Measurements from ENCODE around the gene BSG.

BSG gene

GRCh38 chr19:616062-616700 lies 43.8 kb downstream of the BSG start:
- Histone ChIP-seq H2BK12ac (ENCODE audit: low read length) (no peak overlapping the region), H3K4ac (ENCODE audit: low read depth, low read length) (no peak overlapping the region), H3K79me2 (ENCODE audit: control insufficient read depth, insufficient read depth, low read length, poor library complexity) (no peaks in the 10 kb centered on the region), H4K12ac (ENCODE audit: low read depth, low read length) (no peak overlapping the region), H2AFZ (ENCODE audit: insufficient read depth, low read length, poor library complexity) (no peak overlapping the region), H3K18ac (ENCODE audit: low read length) (no peak overlapping the region), H3K4me2 (ENCODE audit: low read length) (no peak overlapping the region), H3K27ac (ENCODE audit: low read depth, low read length) (no peak overlapping the region), H2BK120ac (ENCODE audit: insufficient read depth, low read length, poor library complexity) (no peak overlapping the region), H2BK5ac (ENCODE audit: low read depth, low read length, poor library complexity) (no peak overlapping the region), H2AK5ac (ENCODE audit: low read length) (no peak overlapping the region), H3K36me3 (ENCODE audit: control insufficient read depth in 1 of 2, insufficient read depth in 2 of 2, low read length in 2 of 2) (peaks cover 48 to 58% of the 10 kb centered on the region in 2 experiments), H3K9ac (ENCODE audit: low read length) (no peak overlapping the region), H3K79me1 (ENCODE audit: low read length) (no peaks in the 10 kb centered on the region), H3K9me3 (ENCODE audit: insufficient read depth, low read depth, low read length) (peaks cover 4% of the 10 kb centered on the region), H4K8ac (ENCODE audit: low read depth, low read length) (no peak overlapping the region), H4K91ac (ENCODE audit: low read depth, low read length) (no peak overlapping the region), H3K4me3 (ENCODE audit: low read depth, low read length) (no peak overlapping the region), H3K27me3 (ENCODE audit: insufficient read depth, low read length) (no peaks in the 10 kb centered on the region), H3K4me1 (ENCODE audit: control insufficient read depth in 1 of 2, insufficient read depth in 2 of 2, low read length in 2 of 2) (no peaks in the 10 kb centered on the region), H3K23ac (ENCODE audit: low read length) (no peak overlapping the region), H3K14ac (ENCODE audit: low read length) (no peak overlapping the region)
- WGBS (ENCODE audit: extremely low coverage, insufficient coverage, insufficient read length): no CpG with 5 or more reads among the region's 97 CpGs
- DNase-seq: no peak

- no peak for DNase-seq
- Histone ChIP-seq H2AK5ac (ENCODE audit: low read length) (no peak overlapping the region), H3K4ac (ENCODE audit: low read depth, low read length) (no peak overlapping the region), H3K36me3 (ENCODE audit: control insufficient read depth in 1 of 2, insufficient read depth in 2 of 2, low read length in 2 of 2) (peaks cover 56 to 65% of the 10 kb centered on the region in 2 experiments), H2BK12ac (ENCODE audit: low read length) (no peak overlapping the region), H3K27me3 (ENCODE audit: insufficient read depth, low read length) (no peaks in the 10 kb centered on the region), H3K23ac (ENCODE audit: low read length) (no peak overlapping the region), H3K18ac (ENCODE audit: low read length) (no peak overlapping the region), H3K4me1 (ENCODE audit: control insufficient read depth in 1 of 2, insufficient read depth in 2 of 2, low read length in 2 of 2) (no peaks in the 10 kb centered on the region), H3K9ac (ENCODE audit: low read length) (no peak overlapping the region), H3K14ac (ENCODE audit: low read length) (no peak overlapping the region), H4K8ac (ENCODE audit: low read depth, low read length) (no peak overlapping the region), H3K9me3 (ENCODE audit: insufficient read depth, low read depth, low read length) (peaks cover 4% of the 10 kb centered on the region), H3K79me1 (ENCODE audit: low read length) (no peaks in the 10 kb centered on the region), H3K4me2 (ENCODE audit: low read length) (no peak overlapping the region), H2AFZ (ENCODE audit: insufficient read depth, low read length, poor library complexity) (no peak overlapping the region), H2BK5ac (ENCODE audit: low read depth, low read length, poor library complexity) (no peak overlapping the region), H2BK120ac (ENCODE audit: insufficient read depth, low read length, poor library complexity) (no peak overlapping the region), H3K27ac (ENCODE audit: low read depth, low read length) (no peak overlapping the region), H4K91ac (ENCODE audit: low read depth, low read length) (no peak overlapping the region), H4K12ac (ENCODE audit: low read depth, low read length) (no peak overlapping the region), H3K4me3 (ENCODE audit: low read depth, low read length) (no peak overlapping the region), H3K79me2 (ENCODE audit: control insufficient read depth, insufficient read depth, low read length, poor library complexity) (no peaks in the 10 kb centered on the region)
- no CpG with 5 or more reads among the region's 58 CpGs for WGBS (ENCODE audit: extremely low coverage, insufficient coverage, insufficient read length)
Measured at GRCh38 chr19:616747-617526, 44.5 kb downstream of the BSG start.

GRCh38 chr19:617551-618246 lies 45.3 kb downstream of the BSG start:
- no peaks in the 10 kb centered on the region for H3K27me3 ChIP-seq (ENCODE audit: insufficient read depth, low read length)
- no peak overlapping the region for H3K27ac ChIP-seq (ENCODE audit: low read depth, low read length)
- H4K8ac ChIP-seq (ENCODE audit: low read depth, low read length): no peak overlapping the region
- no peak overlapping the region for H2BK120ac ChIP-seq (ENCODE audit: insufficient read depth, low read length, poor library complexity)
- peaks cover 61 to 71% of the 10 kb centered on the region in 2 experiments for H3K36me3 ChIP-seq (ENCODE audit: control insufficient read depth in 1 of 2, insufficient read depth in 2 of 2, low read length in 2 of 2)
- H3K18ac ChIP-seq (ENCODE audit: low read length): no peak overlapping the region
- no peak overlapping the region for H2AK5ac ChIP-seq (ENCODE audit: low read length)
- no peaks in the 10 kb centered on the region for H3K79me1 ChIP-seq (ENCODE audit: low read length)
- H3K4me2 ChIP-seq (ENCODE audit: low read length): no peak overlapping the region
- H3K14ac ChIP-seq (ENCODE audit: low read length): no peak overlapping the region
- no peak for DNase-seq
- WGBS (ENCODE audit: extremely low coverage, insufficient coverage, insufficient read length): no CpG with 5 or more reads among the region's 29 CpGs
- H3K9ac ChIP-seq (ENCODE audit: low read length): no peak overlapping the region
- no peak overlapping the region for H3K4me3 ChIP-seq (ENCODE audit: low read depth, low read length)
- H3K4me1 ChIP-seq (ENCODE audit: control insufficient read depth in 1 of 2, insufficient read depth in 2 of 2, low read length in 2 of 2): no peaks in the 10 kb centered on the region
- H4K12ac ChIP-seq (ENCODE audit: low read depth, low read length): no peak overlapping the region
- H3K9me3 ChIP-seq (ENCODE audit: insufficient read depth, low read depth, low read length): peaks cover 4% of the 10 kb centered on the region
- H2AFZ ChIP-seq (ENCODE audit: insufficient read depth, low read length, poor library complexity): no peak overlapping the region
- no peak overlapping the region for H2BK12ac ChIP-seq (ENCODE audit: low read length)
- no peak overlapping the region for H3K4ac ChIP-seq (ENCODE audit: low read depth, low read length)
- H3K23ac ChIP-seq (ENCODE audit: low read length): no peak overlapping the region
- H4K91ac ChIP-seq (ENCODE audit: low read depth, low read length): no peak overlapping the region
- no peak overlapping the region for H2BK5ac ChIP-seq (ENCODE audit: low read depth, low read length, poor library complexity)
- H3K79me2 ChIP-seq (ENCODE audit: control insufficient read depth, insufficient read depth, low read length, poor library complexity): no peaks in the 10 kb centered on the region

- Histone ChIP-seq H3K23ac (ENCODE audit: low read length) (no peak overlapping the region), H3K9me3 (ENCODE audit: insufficient read depth, low read depth, low read length) (peaks cover 4% of the 10 kb centered on the region), H3K4me3 (ENCODE audit: low read depth, low read length) (no peak overlapping the region), H3K4me2 (ENCODE audit: low read length) (no peak overlapping the region), H4K91ac (ENCODE audit: low read depth, low read length) (no peak overlapping the region), H3K9ac (ENCODE audit: low read length) (no peak overlapping the region), H3K79me2 (ENCODE audit: control insufficient read depth, insufficient read depth, low read length, poor library complexity) (no peaks in the 10 kb centered on the region), H3K27ac (ENCODE audit: low read depth, low read length) (no peak overlapping the region), H3K14ac (ENCODE audit: low read length) (no peak overlapping the region), H3K4me1 (ENCODE audit: control insufficient read depth in 1 of 2, insufficient read depth in 2 of 2, low read length in 2 of 2) (no peaks in the 10 kb centered on the region), H2BK120ac (ENCODE audit: insufficient read depth, low read length, poor library complexity) (no peak overlapping the region), H4K12ac (ENCODE audit: low read depth, low read length) (no peak overlapping the region), H3K4ac (ENCODE audit: low read depth, low read length) (no peak overlapping the region), H2BK12ac (ENCODE audit: low read length) (no peak overlapping the region), H2BK5ac (ENCODE audit: low read depth, low read length, poor library complexity) (no peak overlapping the region), H2AFZ (ENCODE audit: insufficient read depth, low read length, poor library complexity) (no peak overlapping the region), H3K27me3 (ENCODE audit: insufficient read depth, low read length) (no peaks in the 10 kb centered on the region), H2AK5ac (ENCODE audit: low read length) (no peak overlapping the region), H3K36me3 (ENCODE audit: control insufficient read depth in 1 of 2, insufficient read depth in 2 of 2, low read length in 2 of 2) (peaks cover 66 to 71% of the 10 kb centered on the region in 2 experiments), H3K18ac (ENCODE audit: low read length) (no peak overlapping the region), H4K8ac (ENCODE audit: low read depth, low read length) (no peak overlapping the region), H3K79me1 (ENCODE audit: low read length) (no peaks in the 10 kb centered on the region)
- DNase-seq: no peak
- no CpG with 5 or more reads among the region's 19 CpGs for WGBS (ENCODE audit: extremely low coverage, insufficient coverage, insufficient read length)
Measured at GRCh38 chr19:618247-618619, 45.8 kb downstream of the BSG start.

All from trophoblast cell (in vitro differentiated cells and primary cell).